ENCODE data around the gene PLOD3.

- TF ChIP-seq CBX3 (IDR thresholded peaks at IDR 0.05; ENCODE audit: low read depth) (no peak), CTCF (IDR thresholded peaks at IDR 0.05 in 2 of 3, conservative IDR thresholded peaks at IDR 0.05 in 1 of 3; ENCODE audit: borderline replicate concordance in 1 of 3, insufficient read depth in 1 of 3, low read depth in 2 of 3, low read length in 2 of 3) (0 out of 6 replicates have a peak, but pooled peaks of 1 of the 3 experiments have one; percentile 15), YY1 (IDR thresholded peaks at IDR 0.05; ENCODE audit: extremely low read depth, insufficient replicate concordance, low read depth, low read length) (peak; percentile 99), EZH2 (IDR thresholded peaks at IDR 0.05) (no peak), REST (IDR thresholded peaks at IDR 0.05; ENCODE audit: low read depth) (no peak), EZH2phosphoT487 (IDR thresholded peaks at IDR 0.05; ENCODE audit: borderline replicate concordance) (no peak), ZNF274 (IDR thresholded peaks at IDR 0.05; ENCODE audit: low read depth, low read length) (no peak), MAX (IDR thresholded peaks at IDR 0.05) (peak; percentile 68), POLR2AphosphoS5 (IDR thresholded peaks at IDR 0.05; ENCODE audit: low read depth, low read length) (peak; percentile 86), ATF3 (IDR thresholded peaks at IDR 0.05) (no peak), JUND (IDR thresholded peaks at IDR 0.05) (no peak), SIN3A (IDR thresholded peaks at IDR 0.05; ENCODE audit: low read depth) (peak; percentile 61; the same call in 1 of the 2 replicates), ZFX (IDR thresholded peaks at IDR 0.05) (no peak; the same call in 1 of the 2 replicates)
Observed at GRCh38 chr7:101217388-101218235, at the start of gene PLOD3, which contains the start of gene ZNHIT1.

Data from HCT116 (cell line).